ENCODE data around the gene WNT7A.
"Not testable (repeated sequence)": the region's sequence is repeated elsewhere in the genome, so short reads cannot be mapped to it uniquely, and the experiment has no call there.

WNT7A gene

GRCh38 chr3:13865106-13865505, 14.8 kb downstream of the WNT7A start:
- no peak for DNase-seq

- no peak for DNase-seq
Observed at GRCh38 chr3:13863965-13864595, 15.8 kb downstream of the WNT7A start.

- no peak for DNase-seq
Observed at GRCh38 chr3:13863382-13863952, 16.4 kb downstream of the WNT7A start.

GRCh38 chr3:13861461-13861860, 18.4 kb downstream of the WNT7A start:
- DNase-seq: no peak

DNA sequence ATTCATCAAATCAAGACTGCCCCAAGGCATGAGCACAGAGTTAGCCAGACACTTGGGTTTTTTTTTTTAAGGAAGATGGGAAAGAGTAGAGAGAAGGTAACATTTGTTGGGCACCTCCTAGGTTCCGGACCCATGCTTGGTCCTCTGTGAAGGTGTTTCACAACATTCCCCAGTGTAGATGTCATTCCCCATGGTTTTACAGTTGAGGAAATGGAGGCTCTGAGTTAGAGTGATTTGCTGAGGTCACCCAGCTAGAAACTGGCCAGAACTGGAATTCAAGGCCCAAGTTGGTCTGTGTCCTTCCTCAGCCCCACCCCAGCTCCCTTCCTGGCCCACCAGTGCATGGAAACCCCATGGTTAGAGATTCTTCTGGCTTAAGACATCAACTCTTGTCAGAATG, 19.9 kb downstream of the WNT7A start:
- no peak for DNase-seq

DNA sequence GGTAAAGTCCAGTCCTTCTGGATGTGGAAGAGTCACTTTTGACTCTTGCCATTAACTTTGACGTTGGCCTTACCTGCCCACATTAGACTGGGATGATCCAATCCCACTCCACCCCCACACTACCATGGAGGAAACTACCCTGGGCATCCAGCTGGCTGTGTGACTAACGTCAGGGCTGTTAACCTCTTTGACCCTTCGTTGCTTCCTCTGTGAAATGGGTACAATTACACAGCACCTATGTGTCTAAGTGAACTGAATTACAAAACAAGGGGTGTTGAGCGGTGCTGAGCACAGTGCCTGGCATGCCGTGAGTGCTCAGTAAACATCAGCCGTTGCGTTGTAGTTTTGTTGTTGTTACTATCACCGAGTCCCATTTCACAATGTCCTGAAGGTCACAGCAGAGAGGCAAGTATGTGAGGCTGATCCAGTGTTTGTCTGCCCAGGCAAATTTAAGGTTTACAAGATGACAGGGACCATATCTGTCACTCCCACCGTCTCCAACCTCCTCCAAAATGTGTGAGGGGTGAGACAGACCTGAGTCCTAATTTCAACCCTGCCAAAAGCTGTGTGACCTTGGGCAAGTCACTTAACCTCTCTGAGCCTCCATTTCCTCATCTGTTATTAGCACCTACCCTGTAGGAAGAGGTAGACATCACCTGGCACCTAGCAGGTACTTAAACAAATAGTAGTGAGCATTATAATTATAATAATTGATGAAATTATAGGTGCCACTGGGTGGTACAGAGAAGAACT, 20.9 kb downstream of the WNT7A start:
- no peak for DNase-seq

DNA sequence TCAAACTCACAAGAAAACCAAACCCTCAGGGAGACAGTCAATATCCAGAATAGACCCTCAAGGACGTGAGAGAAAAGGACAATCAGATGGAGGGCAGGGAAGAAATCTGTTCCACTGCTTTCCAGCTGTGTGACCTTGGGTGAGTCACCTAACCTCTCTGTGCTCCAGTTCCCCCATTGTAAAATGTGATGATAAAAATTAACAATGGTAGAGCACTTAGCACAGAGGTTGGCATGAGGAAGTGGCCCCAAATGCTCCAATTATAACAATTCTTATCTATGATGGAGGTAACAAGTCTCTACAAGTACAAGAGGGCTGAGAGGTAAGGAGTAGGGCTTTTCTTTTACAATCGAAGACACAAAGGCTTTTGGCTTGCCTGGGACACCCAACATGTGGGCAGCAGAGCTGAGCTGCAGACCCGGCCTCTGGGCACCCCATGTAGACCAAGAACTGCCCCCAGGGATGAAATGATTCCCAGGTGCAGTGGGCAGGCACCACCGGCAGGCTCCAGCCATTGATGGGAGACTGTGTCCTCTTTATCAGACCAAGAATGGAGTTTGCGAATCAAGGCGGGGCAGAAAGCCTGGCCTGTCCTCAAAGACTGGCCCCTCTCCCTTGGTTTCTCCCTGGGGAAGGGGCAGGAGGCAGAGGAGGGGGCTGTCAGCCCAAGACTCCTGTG, 22.0 kb downstream of the WNT7A start:
- DNase-seq: no peak

DNA sequence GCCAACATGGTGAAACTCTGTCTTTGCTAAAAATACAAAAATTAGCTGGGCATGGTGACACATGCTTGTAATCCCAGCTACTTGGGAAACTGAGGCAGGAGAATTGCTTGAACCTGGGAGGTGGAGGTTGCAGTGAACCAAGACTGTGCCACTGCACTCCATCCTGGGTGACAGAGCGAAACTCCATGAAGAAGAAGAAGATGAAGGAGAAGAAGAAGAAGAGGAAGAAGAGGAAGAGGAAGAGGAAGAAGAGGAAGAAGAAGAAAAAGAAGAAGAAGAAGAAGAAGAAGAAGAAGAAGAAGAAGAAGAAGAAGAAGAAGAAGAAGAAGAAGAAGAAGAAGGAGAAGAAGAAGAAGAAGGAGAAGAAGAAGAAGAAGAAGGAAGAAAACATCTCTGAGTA, 23.2 kb downstream of the WNT7A start:
- DNase-seq: not testable (repeated sequence)

GRCh38 chr3:13856006-13856405, 23.9 kb downstream of the WNT7A start:
- no peak for DNase-seq

GRCh38 chr3:13854492-13854891, 25.4 kb downstream of the WNT7A start:
- no peak for DNase-seq

GRCh38 chr3:13853978-13854296, 25.9 kb downstream of the WNT7A start:
- no peak for DNase-seq

GRCh38 chr3:13853256-13853977, 26.5 kb downstream of the WNT7A start:
- DNase-seq: no peak

GRCh38 chr3:13852638-13853009, 27.2 kb downstream of the WNT7A start:
- no peak for DNase-seq

- no peak for DNase-seq
Observed at GRCh38 chr3:13851997-13852637, 27.8 kb downstream of the WNT7A start.

DNA sequence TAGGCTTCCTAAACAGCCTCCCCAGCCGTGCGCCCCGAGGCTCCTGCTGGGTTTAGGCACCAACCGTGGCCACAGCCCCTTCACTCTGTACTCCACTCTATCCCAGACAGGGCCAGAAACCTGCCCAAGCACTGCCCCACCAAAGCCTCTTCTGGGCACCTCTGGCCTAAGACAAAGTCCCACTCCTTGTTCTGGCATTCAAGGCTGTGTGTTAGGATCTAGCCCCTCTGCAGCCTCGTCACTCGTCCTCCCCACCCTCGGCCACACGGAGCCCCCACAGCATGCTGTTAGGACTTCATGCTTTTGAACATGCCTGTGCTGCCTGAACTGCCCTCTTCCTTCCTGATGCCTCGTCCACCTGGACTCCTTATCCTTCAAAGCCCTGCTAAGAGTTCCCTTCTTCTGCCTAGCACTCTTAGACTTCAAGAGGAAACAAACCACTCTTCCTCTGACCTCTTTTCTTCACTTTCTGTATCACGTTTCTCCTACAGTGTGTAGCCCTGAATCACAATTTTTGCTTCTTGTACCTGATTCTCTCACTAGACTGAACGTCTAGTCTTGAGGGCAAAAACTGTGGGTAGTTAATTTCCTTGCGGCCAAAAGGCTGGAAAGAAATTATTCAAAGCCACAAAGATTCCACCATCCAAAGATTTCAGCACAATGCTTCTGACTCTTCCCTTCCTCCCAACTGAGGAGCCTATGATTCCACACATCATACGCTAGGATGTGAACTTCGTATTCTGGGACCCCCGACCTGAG, 28.6 kb downstream of the WNT7A start:
- no peak for DNase-seq

DNA sequence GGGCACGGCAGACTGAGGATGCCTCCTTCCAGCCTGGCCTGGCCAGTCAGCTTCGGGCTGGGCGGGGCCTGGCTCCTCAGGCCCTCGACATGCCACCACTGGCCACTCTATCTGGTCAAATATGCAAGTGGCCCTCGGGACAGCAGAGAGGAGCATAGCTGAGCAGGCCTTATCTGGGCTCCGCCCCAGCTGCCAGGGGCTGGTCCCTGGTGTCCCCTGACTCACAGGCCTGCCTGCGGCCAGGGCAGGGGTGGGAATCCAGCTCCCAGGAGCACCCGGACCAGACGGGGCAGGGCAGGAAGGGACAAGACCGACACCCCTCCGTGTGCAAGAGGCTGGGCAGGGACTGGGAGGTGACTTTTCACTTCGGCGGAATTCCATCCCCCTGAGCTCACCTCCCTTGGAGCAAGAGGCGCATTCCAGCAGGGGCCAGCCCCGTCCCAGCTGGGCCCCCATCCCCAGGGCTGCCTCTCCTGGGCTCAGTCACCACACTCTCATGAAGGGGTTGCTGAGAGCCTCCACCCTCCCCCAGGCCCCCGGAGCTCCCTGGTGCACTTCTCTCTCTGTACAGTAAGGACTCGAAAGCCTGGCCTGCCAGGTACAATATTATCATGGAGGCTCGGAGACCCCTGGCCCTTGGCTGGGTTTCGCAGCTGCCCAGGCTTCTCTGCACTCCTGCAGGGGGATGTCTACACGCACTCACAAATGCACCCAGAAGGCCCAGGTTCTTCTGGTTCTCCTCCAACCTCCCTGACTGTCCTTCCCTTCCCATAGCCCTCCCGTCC, 29.5 kb downstream of the WNT7A start:
- no peak for DNase-seq

DNA sequence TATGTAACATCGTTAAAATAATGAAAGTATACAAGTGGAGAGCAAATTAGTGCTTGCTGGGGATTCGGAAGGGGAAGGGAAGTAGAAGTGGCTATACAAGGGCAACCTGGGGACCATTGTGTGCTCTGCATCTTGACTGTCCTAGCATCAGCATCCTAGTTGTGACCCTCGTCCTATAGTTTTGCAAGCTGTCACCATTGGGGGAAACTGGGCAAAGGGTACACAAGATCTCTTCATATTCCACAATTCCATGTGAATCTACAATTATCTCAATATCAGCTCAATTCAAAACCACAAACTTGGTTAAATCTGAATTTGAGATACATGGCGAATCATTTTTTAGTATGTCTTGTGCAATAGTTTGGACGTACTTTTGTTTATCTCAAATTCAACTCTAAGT, 30.9 kb downstream of the WNT7A start:
- no peak for DNase-seq

GRCh38 chr3:13846716-13847570, 32.9 kb downstream of the WNT7A start:
- DNase-seq: no peak

GRCh38 chr3:13846238-13846637, 33.6 kb downstream of the WNT7A start:
- no peak for DNase-seq

DNA sequence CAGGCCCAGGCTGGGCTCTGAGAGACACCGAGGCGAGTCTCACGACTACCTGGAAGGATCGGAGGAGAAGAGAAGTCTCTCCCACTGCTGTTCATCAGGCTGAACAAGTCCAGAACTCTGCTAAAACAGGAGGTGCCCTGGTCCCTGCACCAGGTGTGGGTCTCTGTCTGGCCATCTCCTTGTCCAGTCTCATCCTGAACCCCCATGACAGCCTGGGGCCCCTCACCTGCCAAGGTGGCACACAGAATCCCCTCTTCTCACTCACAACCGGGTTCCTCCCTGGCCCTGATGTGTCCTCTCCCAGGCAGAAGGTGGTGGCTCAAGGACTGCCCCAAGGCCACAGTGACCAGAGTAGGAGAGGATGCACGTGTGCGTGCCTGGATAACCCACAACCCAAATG, 34.1 kb downstream of the WNT7A start:
- DNase-seq: no peak
